GM06990 (cell line): ENCODE data around the gene OVCH1.
"Not testable (repeated sequence)": the region's sequence is repeated elsewhere in the genome, so short reads cannot be mapped to it uniquely, and the experiment has no call there.

ENCODE experiments used
- DNase-seq: peaks from one replicate; pipeline ENCODE4 v3.0.0-alpha.2; 2011; ENCODE audit not compliant: insufficient read length; ENCODE audit errors: extremely low read depth
- H3K27me3 ChIP-seq: replicated peaks from 2 replicates; pipeline ENCODE4 v1.6.0; 2011; ENCODE audit warnings: low read length; ENCODE audit not compliant: control insufficient read depth, insufficient read depth
- H3K36me3 ChIP-seq: 2 replicates; pipeline ENCODE4 v1.5.1; 2011; ENCODE audit warnings: low read length; ENCODE audit not compliant: control insufficient read depth, insufficient read depth
- H3K4me3 ChIP-seq: replicated peaks from 2 replicates; pipeline ENCODE4 v1.5.1; 2011; ENCODE audit warnings: low read depth, mild to moderate bottlenecking, control low read depth, low read length
- CTCF ChIP-seq: IDR thresholded peaks from 2 replicates; pipeline ENCODE4 v1.5.1; 2011; ENCODE audit warnings: low read length, control low read depth, mild to moderate bottlenecking, inconsistent platforms; ENCODE audit not compliant: insufficient read depth, poor library complexity, severe bottlenecking

The OVCH1 gene

DNA sequence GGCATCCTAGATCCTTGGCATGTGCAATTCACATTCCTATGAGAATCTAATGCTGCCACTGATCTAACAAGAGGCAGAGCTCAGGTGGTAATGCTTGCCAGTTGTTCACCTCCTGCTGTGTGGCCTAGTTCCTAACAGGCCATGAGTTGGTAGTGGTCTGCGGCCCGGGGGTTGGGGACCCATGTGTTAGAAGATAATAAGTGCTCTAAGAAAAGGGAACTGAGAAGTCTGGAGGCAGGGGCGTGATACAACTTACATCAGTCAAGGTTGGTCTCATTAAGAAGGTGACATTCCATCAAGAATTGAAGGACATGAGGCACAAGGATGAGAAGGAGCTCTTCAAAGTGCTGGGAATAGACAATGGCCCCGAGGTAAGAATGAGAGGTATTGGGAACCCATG is 49.3 kb downstream of the OVCH1 start:
- Histone ChIP-seq H3K36me3 (no peaks in the 10 kb centered on the region), H3K4me3 (no peak overlapping the region), H3K27me3 (no peaks in the 10 kb centered on the region)
- DNase-seq, result no peak
- TF ChIP-seq CTCF, result no peak

DNA sequence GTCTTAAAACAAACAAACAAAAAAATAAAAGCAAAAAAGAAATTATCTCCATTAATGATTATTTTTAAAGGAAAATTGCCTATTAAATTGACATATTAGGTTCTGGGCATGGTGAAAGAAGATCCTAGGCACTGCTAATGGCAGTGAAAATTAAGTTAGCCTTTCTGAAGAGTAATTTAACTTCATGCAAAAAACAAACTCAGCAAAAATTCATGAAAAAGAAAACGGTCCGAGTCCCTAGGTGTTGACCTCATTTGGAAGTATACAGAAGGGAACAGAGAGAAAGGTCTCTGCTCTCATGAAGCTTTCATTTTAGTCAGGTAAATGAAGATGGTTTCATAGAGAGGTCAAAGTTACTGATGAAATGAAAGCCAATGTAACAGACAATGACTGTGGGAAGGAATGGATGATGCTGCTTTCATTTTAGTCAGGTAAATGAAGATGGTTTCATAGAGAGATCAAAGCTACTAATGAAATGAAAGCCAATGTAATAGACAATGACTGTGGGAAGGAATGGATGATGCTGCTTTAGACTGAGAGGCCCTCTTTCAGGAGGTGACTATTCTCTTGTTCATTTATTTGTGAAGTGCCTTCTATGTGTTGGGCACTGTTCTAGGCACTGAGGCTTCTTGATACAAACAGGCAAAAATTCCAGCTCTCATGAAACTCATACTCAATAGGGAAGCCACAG is 50.1 kb downstream of the OVCH1 start:
- DNase-seq, result no peak
- no peak for TF ChIP-seq CTCF
- Histone ChIP-seq H3K27me3 (no peaks in the 10 kb centered on the region), H3K36me3 (no peaks in the 10 kb centered on the region), H3K4me3 (no peak overlapping the region)

GRCh38 chr12:29439506-29439905 is 58.0 kb downstream of the OVCH1 start:
- H3K27me3 ChIP-seq, result no peaks in the 10 kb centered on the region
- no peak for DNase-seq
- H3K4me3 ChIP-seq, result no peak overlapping the region
- TF ChIP-seq CTCF, result no peak
- no peaks in the 10 kb centered on the region for H3K36me3 ChIP-seq

DNA sequence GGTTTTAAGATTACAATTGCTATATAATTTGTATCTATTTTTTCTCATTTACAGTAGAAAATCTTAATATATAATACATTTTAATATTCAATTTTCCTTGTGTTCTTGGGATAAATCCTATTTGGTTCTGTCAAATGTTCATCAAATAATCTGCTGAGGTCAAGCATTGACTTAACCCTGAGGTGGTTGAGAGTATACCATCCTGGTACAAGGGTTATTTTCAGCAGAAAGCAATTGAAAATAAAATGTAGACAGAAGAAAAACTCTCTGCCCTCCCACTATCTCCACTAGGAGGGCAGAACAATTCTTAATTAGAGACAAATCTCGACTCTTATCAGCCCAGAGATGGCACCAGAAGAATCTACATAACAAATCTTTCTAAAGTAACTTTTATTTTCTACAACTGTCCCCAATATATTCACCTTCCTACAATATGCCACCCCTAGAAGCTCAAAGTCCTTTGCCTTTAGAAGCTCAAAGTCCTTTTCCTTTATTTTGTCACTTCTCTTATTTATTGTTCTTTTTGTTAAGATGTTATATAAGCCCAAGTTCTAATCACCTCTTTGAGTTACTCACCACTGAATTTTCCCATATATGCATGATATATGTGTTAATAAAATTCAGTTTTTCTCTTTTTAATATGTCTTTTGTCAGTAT is 58.6 kb downstream of the OVCH1 start:
- H3K4me3 ChIP-seq, result no peak overlapping the region
- no peaks in the 10 kb centered on the region for H3K27me3 ChIP-seq
- DNase-seq, result no peak
- no peak for TF ChIP-seq CTCF
- no peaks in the 10 kb centered on the region for H3K36me3 ChIP-seq

- Histone ChIP-seq H3K27me3 (no peaks in the 10 kb centered on the region), H3K4me3 (no peak overlapping the region), H3K36me3 (no peaks in the 10 kb centered on the region)
- DNase-seq, result no peak
- TF ChIP-seq CTCF, result no peak
These were observed 59.9 kb downstream of the OVCH1 start for GRCh38 chr12:29437575-29437974.

DNA sequence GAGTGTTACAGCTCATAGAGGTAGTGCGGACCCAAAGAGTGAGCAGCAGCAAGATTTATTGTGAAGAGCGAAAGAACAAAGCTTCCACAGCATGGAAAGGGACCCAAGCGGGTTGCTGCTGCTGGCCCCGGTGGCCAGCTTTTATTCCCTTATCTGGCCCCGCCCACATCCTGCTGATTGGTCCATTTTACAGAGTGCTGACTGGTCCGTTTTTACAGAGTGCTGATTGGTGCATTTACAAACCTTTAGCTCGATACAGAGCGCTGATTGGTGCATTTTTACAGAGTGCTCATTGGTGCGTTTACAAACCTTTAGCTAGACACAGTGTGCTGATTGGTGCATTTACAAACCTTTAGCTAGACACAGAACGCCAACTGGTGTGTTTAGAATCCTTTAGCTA is 60.7 kb downstream of the OVCH1 start:
- DNase-seq, H3K4me3 ChIP-seq, H3K27me3 ChIP-seq, H3K36me3 ChIP-seq: not testable (repeated sequence)
